Raji (cell line): ENCODE measurements around the gene TFF3.

ENCODE experiments used
- POLR2A ChIP-seq: IDR thresholded peaks from 2 replicates; pipeline ENCODE4 v1.6.1; 2011; ENCODE audit warnings: low read depth, low read length, control low read depth; ENCODE audit not compliant: insufficient read depth

Gene TFF3

DNA sequence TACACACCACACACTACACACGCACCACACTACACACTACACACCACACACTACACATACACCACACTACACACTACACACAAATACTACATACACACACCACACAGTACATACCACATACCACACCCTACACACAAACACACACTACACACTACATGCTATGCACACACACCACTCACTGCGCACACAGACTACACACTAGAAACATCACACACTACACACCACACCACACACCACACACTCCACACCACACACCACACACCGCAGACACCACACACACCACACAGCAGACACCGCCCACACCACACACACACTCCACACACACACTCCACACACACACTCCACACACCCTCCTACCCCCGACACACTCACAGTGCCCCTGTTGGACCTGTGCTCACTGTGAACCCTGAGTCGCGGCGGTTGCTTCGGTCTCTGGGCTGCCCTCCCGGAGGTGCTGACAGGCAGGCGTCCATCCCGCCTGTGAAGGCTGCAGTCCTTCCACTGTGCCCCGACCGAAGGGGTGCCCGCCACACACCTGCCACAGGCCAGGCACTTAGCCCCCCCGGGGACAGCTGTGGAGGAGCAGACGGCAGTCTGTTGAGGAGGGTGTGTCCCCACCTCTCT, 21.4 kb downstream of the TFF3 start:
- no peak for TF ChIP-seq POLR2A

GRCh38 chr21:42291751-42292562, 23.3 kb downstream of the TFF3 start:
- TF ChIP-seq POLR2A = no peak

GRCh38 chr21:42291003-42291750, 24.0 kb downstream of the TFF3 start:
- TF ChIP-seq POLR2A = no peak

DNA sequence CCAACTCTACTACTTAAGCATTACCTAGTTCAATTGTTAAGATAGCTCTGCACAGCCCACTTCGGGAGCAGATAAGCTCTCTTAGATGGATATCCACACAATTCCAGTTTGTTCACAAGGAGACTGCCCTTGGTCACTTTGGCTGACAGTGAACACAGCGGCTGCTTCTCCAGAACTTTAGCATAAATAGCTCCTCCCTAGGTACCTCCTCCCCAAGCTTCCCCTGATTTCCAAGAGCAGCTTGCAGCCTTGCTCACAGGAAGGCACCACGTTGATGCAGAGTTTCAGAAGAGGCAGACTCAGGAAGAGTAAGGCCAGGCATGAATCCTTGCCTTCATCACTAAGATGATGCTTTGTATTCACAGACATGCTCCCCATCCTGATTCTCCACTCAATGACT, 24.7 kb downstream of the TFF3 start:
- no peak for TF ChIP-seq POLR2A

DNA sequence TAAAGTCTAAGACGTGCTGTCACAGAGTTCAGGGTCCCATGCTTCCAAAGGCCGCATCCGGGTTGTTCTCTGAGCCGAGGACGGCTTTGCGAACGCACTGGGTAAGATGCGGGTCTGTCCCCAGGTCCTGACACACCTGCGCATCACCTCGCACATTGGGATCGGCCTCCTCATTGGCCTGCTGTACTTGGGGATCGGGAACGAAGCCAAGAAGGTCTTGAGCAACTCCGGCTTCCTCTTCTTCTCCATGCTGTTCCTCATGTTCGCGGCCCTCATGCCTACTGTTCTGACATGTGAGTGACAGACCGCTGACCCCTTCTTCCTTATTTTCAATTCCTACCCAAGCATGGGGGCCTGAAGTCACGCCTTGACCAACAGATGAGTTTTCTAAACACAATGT, 25.3 kb downstream of the TFF3 start:
- TF ChIP-seq POLR2A = no peak

- TF ChIP-seq POLR2A = no peak
Observed at GRCh38 chr21:42288962-42289361, 26.2 kb downstream of the TFF3 start.

DNA sequence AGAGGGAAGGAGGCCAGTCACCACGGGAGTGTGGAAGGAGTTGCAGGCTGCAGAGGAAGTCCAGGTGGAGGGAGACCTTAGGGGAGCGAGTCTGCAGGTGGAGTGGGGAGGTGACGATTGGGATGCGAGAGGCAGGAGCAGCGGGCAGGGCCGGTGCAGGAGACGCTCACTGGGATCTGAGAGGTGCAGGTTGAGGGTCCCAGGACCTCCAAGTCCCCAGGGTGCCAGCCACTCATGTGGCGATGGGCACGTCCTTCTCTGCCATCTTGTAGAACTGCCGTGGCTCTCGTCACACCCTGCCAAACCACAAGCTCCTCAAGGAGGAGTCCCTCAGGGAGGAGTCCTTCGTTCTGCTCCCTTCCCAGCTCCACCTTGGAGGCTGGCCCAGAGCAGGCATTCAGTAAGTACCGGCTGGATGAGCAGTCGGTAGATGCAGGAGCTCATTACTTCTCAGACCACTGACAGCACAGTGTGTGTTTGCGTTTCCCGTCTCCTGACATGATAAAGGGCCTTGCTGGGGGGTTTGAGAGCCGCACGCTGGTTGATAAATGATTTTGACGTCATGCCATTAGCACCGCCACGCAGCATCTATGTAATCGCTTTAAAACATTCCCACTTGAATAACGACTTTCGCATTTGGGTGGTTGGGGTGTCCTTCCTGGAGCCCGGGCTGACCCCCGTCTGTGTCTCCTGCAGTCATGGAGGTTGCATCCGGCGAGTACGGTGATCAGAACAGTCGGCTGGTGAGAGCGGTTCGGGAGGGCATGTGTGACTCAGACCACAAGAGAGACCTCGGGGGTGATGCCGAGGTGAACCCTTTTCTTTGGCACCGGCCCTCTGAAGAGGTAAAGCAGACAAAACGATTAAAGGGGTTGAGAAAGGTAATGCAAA, 27.8 kb downstream of the TFF3 start:
- TF ChIP-seq POLR2A = no peak

- no peak for TF ChIP-seq POLR2A
Observed at GRCh38 chr21:42286416-42286815, 28.8 kb downstream of the TFF3 start.

GRCh38 chr21:42285569-42286245, 29.5 kb downstream of the TFF3 start:
- TF ChIP-seq POLR2A = no peak

DNA sequence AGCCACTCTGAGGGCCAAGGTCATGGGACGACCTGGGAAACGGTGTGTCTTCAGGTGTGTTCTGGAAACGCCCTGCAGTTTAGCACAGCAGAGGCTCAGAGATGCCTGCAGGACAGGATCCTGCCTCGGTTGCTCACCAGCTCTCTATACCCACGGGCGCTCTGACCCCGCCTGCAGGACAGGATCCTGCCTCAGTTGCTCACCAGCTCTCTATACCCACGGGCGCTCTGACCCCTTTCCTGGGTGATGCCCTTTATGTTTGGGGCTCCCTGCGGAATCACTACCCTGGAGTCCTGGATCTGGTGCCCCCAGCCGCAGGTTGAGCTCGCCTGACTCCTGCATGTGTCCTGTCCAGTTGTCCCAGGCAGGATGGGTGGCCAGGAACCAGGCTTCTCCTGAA, 32.5 kb downstream of the TFF3 start:
- no peak for TF ChIP-seq POLR2A

GRCh38 chr21:42282021-42282420, 33.2 kb downstream of the TFF3 start:
- TF ChIP-seq POLR2A = no peak

DNA sequence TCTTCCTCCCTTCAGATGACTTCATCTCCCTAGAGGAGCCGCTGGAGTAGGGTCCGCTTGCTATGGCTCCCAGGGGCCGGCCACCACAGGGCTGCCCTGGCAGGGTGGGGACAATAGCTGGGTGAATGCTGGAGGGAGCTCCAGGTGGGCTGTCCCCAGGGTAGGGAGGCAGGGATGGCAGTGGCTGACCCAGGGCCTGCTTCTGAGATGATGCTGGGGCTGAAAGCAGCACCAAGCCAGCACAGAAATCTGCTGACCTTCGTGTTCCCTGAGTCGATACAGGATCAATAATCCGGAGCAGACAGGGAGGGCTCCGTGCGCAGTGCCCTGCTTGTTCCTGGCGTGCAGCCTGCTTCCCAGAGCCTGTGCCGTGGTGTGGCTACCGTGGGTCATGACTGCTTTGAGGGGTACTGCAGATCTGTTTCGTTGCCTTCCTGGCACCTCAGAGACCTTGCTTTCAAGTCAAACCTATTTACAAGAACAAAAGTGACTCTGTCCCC, 34.0 kb downstream of the TFF3 start:
- no peak for TF ChIP-seq POLR2A

GRCh38 chr21:42280356-42281180, 34.6 kb downstream of the TFF3 start:
- no peak for TF ChIP-seq POLR2A
